ENCODE data around the gene GNB1L. TPM values are rescaled to one million over a fixed set of nuclear protein-coding genes. Genes with fewer than 3 reads are reported as not detected.
A peak's percentile ranks its signal among the peaks of the same experiment; 100 is the strongest.

Gene GNB1L
- total RNA-seq, 1 donor from 2014 or later, result 3.0 TPM

DNA sequence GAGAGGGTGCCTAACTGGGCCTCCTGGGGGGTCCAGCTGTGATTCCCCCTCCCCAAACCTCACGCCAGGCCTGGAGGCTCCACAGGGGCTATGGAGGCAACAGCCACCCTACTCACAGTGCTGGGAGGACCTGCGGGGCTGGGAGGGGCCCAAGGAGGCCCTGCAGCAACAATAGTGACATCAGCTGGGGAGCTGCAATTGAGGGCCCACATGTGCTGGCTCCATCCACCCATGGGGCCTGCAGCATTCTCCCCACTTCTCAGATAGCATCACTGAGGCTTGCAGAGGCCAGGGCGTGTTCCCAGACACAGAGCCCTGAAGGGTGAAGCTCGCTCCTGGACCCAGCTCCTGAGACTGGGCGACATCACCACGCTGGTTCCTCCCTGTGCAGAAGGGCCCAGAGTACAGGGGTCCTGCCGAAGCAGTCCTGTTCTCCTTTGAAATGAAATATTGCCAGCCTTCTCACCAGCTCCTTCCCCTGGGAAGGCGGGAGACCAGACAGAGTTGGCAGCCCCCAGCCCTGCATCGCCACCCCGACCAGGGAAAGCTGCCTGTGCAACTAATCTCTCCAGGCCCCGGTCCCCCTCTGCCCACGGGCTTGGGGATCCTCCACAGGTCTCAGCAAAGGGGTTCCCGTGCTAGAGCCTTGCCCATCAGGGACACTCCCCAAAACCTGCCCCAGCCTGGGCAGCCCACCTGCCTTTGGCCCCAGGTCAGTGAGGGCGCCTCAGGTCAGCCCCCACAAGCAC is 103.0 kb downstream of the GNB1L start:
- Histone ChIP-seq H3K27me3 (peaks cover 64% of the 10 kb centered on the region), H3F3A (ENCODE audit: low read depth) (peaks cover 4% of the 10 kb centered on the region), H3K9me3 (ENCODE audit: low read depth) (no peaks in the 10 kb centered on the region), H3K4me2 (no peak overlapping the region), H3K79me2 (ENCODE audit: low read depth) (no peaks in the 10 kb centered on the region), H3K9ac (no peak overlapping the region), H4K20me1 (ENCODE audit: low read depth) (peaks cover 26% of the 10 kb centered on the region), H3K36me3 (no peaks in the 10 kb centered on the region), H2AFZ (replicated peaks) (no peak overlapping the region), H3K4me3 (no peak overlapping the region), H3K4me1 (peaks cover 25% of the 10 kb centered on the region), H3K27ac (no peak overlapping the region)
- peaks cover 10% of the 10 kb centered on the region for H3K4me1 Mint-ChIP-seq
- no peaks in the 10 kb centered on the region for H3K9me3 Mint-ChIP-seq
- H3K27me3 Mint-ChIP-seq (ENCODE audit: insufficient read depth, low read depth), result peaks cover 47% of the 10 kb centered on the region
- TF ChIP-seq, protein P1, sequence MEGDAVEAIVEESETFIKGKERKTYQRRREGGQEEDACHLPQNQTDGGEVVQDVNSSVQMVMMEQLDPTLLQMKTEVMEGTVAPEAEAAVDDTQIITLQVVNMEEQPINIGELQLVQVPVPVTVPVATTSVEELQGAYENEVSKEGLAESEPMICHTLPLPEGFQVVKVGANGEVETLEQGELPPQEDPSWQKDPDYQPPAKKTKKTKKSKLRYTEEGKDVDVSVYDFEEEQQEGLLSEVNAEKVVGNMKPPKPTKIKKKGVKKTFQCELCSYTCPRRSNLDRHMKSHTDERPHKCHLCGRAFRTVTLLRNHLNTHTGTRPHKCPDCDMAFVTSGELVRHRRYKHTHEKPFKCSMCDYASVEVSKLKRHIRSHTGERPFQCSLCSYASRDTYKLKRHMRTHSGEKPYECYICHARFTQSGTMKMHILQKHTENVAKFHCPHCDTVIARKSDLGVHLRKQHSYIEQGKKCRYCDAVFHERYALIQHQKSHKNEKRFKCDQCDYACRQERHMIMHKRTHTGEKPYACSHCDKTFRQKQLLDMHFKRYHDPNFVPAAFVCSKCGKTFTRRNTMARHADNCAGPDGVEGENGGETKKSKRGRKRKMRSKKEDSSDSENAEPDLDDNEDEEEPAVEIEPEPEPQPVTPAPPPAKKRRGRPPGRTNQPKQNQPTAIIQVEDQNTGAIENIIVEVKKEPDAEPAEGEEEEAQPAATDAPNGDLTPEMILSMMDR (IDR thresholded peaks at IDR 0.05), result no peak
- no peak overlapping the region for H3K4me3 Mint-ChIP-seq
- no peaks in the 10 kb centered on the region for H3K36me3 Mint-ChIP-seq
- DNase-seq (ENCODE audit: low spot score), result no peak
- no peak overlapping the region for H3K27ac Mint-ChIP-seq

DNA sequence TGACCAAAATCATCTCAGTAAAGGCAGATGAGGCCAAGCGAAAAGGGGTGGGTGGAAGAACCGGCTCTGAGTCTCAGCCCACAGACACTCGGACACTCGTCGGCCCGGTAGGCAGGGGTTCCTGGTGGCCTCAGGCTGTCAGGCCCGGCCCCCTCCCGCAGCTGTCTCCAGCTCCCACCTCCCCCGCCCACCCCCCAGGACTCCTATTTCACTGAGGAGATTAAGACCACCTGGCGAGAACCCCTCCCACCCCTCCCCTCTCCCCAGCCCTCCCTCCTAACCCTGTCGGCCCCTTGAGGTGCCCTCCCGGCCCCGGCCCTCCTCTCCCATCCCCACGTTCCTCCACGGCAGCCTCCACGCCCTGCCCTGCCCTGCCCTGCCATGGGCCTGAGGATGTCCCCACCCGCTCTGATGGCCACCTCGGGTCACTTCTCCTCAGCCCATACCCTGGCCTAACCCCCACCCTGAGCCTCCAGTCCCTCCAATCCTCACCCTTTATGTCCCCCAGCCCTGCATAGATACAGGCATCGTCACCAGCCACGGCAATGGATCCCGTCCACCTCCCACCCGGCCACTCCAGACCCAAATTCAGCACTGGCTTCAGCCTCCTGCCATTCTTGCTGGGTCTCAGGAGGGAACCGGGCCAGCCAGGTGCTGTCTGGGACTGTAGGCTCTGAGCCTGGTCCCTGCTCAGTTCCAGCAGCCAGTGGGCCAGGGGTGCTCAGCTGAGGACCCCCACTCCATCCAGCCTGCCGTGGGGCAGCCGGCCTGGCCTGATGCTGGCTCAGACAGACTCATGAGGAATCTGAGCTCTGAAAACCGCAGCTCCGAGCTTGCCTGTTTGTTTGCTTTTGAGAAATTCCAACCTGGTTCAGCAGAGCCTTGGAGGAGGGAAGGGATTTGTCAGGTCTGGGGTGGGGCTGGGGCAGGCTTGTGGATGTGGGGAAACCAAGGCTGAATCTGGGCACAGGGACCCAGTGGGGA is 103.9 kb downstream of the GNB1L start:
- H3K4me2 ChIP-seq, result peak overlapping the region; percentile 25
- no peak for DNase-seq (ENCODE audit: low spot score)
- no peaks in the 10 kb centered on the region for H3K36me3 ChIP-seq
- H4K20me1 ChIP-seq (ENCODE audit: low read depth), result peaks cover 17% of the 10 kb centered on the region
- H2AFZ ChIP-seq (replicated peaks), result no peak overlapping the region
- no peaks in the 10 kb centered on the region for H3K9me3 ChIP-seq (ENCODE audit: low read depth)
- no peak overlapping the region for H3K27ac ChIP-seq
- Mint-ChIP-seq H3K9me3 (no peaks in the 10 kb centered on the region), H3K4me1 (peaks cover 6% of the 10 kb centered on the region), H3K36me3 (no peaks in the 10 kb centered on the region), H3K27me3 (ENCODE audit: insufficient read depth, low read depth) (peaks cover 40% of the 10 kb centered on the region), H3K27ac (no peak overlapping the region), H3K4me3 (no peak overlapping the region)
- peaks cover 22% of the 10 kb centered on the region for H3K4me1 ChIP-seq
- peaks cover 4% of the 10 kb centered on the region for H3F3A ChIP-seq (ENCODE audit: low read depth)
- H3K79me2 ChIP-seq (ENCODE audit: low read depth), result no peaks in the 10 kb centered on the region
- no peak overlapping the region for H3K9ac ChIP-seq
- H3K4me3 ChIP-seq, result no peak overlapping the region
- TF ChIP-seq EZH2 (IDR thresholded peaks at IDR 0.05) (no peak), EZH2phosphoT487 (IDR thresholded peaks at IDR 0.05) (no peak)
- TF ChIP-seq, protein P1 (IDR thresholded peaks at IDR 0.05), result no peak
- H3K27me3 ChIP-seq, result peaks cover 55% of the 10 kb centered on the region

DNA sequence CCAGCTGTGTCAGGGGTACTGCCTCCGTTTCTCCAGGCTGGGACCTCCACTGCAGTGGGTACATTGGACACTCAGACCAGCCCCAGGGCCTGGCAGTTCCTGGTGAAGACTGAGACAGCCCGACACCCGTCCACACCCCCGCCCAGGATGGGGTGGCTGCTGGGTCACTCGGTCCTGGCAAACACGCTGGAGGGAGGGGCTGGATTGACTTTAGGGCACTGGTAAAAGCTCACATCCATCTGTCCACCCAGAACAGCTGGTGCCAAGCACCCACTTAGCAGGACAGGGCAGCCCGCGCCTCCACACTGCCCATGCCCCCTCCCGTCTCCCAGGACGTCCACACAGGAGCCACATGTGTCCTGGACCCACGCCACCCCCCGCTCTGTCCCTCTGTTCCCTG is 104.8 kb downstream of the GNB1L start:
- H3K4me1 Mint-ChIP-seq, result peaks cover 4% of the 10 kb centered on the region
- H3K27ac Mint-ChIP-seq, result no peak overlapping the region
- H3K79me2 ChIP-seq (ENCODE audit: low read depth), result no peaks in the 10 kb centered on the region
- peaks cover 46% of the 10 kb centered on the region for H3K27me3 ChIP-seq
- no peak overlapping the region for H3K27ac ChIP-seq
- peaks cover 13% of the 10 kb centered on the region for H3K4me1 ChIP-seq
- H3K4me3 ChIP-seq, result no peak overlapping the region
- H3K36me3 Mint-ChIP-seq, result no peaks in the 10 kb centered on the region
- H3F3A ChIP-seq (ENCODE audit: low read depth), result peaks cover 4% of the 10 kb centered on the region
- peaks cover 8% of the 10 kb centered on the region for H4K20me1 ChIP-seq (ENCODE audit: low read depth)
- no peaks in the 10 kb centered on the region for H3K36me3 ChIP-seq
- H3K9ac ChIP-seq, result no peak overlapping the region
- H3K4me2 ChIP-seq, result no peak overlapping the region
- no peaks in the 10 kb centered on the region for H3K9me3 Mint-ChIP-seq
- H3K9me3 ChIP-seq (ENCODE audit: low read depth), result no peaks in the 10 kb centered on the region
- H3K27me3 Mint-ChIP-seq (ENCODE audit: insufficient read depth, low read depth), result peaks cover 35% of the 10 kb centered on the region
- H3K4me3 Mint-ChIP-seq, result no peak overlapping the region
- H2AFZ ChIP-seq (replicated peaks), result no peak overlapping the region
- TF ChIP-seq EZH2phosphoT487 (IDR thresholded peaks at IDR 0.05) (no peak), EZH2 (IDR thresholded peaks at IDR 0.05) (no peak)
- TF ChIP-seq, protein P1 (IDR thresholded peaks at IDR 0.05), result no peak
- no peak for DNase-seq (ENCODE audit: low spot score)

Measured in neural progenitor cell (in vitro differentiated cells).